GM18526 (cell line): ENCODE results near the gene ITCH.

Experiments
- POLR2A ChIP-seq: IDR thresholded peaks from 3 replicates; pipeline ENCODE4 v1.6.1; 2011; ENCODE audit not compliant: insufficient read length; ENCODE audit errors: extremely low read depth

The ITCH gene

GRCh38 chr20:34547844-34548613, 185.0 kb downstream of the ITCH start:
- no peak for TF ChIP-seq POLR2A

DNA sequence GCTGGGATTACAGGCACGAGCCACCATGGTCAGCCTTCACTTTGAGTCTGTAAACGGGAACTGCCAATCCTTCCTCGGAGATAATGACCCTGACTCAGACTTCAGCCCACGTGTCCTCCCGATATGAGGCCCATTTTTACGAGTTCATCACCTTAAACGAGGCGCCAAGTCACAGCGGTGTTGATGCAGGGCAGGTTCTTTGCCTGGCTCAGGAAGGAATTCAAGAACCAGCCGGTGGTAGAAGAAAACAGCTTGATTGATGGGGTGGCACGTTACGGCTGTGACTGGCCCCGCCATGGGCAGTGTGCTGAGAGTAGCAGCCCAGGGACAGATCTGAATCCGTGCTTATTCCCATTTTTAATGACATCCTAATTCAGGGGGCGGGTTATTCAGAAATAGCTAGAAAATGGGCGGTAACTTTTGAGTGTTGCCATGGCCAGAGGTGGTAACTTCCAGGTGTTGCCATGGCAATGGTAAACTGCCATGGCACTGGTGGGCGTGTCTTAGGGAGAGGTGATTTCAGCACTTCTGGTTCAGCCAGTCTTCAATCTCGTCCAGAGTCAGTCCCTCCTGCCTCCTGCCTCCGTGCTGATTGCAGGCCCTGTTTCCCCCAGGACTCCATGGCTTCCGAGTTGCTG, 186.3 kb downstream of the ITCH start:
- no peak for TF ChIP-seq POLR2A

DNA sequence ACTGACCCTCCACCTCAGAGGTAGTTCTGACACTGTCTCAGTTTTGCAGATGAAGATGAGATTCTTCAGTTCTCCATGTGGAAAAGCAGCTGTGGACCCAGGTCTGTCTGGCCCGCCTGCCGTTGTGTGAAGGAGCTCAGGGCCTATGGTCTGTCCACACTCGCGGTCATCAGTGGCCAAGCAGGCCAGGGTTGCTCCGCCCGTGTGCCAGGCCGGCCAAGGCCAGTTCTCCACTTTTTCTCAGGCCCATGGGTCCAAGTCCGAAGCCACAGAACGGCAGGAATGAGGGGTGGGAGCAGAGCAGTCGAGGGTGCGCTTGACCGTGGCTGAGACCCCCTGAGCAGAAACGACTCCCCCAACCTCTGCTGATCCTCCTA, 186.8 kb downstream of the ITCH start:
- no peak for TF ChIP-seq POLR2A

DNA sequence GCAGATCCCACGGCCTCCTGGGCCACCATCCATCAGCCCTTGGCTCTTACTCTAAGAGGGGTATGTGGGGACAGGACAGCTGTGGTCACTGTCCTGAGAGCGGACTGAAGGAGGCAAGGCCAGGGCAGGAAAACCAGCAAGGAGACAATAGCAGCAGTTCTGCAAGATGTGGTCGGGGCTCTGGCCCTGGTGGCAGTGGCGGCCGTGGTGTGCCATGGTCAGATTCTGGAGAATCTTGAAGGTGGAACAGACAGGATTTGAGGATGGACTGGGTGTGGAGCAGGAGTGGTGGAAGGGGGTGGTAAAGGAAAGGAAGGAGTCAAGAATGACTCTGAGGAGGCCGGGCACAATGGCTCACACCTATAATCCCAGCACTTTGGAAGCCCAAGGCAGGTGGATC, 189.5 kb downstream of the ITCH start:
- TF ChIP-seq POLR2A: no peak

GRCh38 chr20:34553366-34553867, 190.3 kb downstream of the ITCH start:
- TF ChIP-seq POLR2A: no peak

DNA sequence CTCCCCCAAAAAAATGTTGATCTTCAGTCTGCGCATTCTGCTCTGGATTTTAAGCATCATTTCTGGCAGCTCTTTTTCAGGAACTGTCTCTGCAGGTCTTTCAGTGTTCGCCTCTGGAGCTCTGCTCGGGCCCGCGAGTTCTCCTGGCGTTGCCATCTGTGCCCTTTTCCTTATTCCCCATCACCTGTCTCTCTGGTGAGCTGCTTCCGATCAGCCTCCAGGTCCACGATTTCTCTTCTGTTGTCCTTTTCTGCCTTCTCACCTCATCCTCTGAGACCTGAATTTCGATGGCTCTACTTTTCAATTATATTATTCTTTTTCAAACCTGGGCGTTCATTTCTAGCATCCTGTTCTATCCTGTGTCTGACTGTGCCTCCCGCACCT, 194.9 kb downstream of the ITCH start:
- no peak for TF ChIP-seq POLR2A

DNA sequence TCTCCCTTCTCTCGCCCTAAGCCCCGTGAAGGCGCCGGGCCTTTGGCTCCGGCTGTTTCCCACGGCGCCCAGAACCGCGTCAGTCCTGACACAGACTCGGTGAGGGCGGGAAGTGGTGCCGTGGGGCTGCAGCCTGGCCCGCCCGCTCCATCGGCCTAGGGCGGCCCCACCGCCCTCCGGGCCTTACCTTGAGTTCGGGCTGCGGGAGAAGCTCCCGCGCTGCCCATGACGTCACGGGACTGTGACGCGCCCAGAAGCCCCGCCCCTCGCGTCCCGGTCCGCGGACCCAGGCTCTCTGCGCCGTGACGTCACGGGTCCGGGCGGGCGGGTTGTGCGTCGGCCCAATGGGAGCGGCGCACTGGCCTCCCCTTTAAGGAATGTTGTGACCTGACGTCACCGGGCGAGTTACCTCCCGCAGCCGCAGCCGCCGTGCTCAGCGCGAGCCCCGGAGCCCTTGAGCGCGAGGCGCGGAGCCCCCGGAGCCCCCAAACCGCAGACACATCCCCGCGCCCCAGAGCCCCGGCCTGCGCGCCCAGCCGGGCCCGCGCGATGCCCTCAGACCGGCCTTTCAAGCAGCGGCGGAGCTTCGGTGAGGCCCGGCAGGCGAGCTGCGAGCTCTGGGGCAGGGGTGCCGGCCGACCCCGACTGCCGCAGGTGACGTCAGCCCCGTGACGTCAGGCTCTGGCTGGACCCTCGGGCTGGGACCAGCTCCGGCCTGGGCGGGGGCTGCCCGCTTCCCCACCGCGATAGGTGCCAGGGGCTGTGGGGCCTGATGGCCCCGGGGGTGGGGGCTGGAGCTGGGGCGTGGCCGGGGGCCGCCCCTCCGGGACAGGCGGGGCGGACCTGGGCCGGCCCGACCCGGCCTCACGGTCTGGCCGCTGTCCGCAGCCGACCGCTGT, 195.5 kb downstream of the ITCH start, which contains the start of gene MAP1LC3A:
Gene MAP1LC3A, plus strand, starts transcription at position 399 of the 899 bp plus-strand sequence. Its CDS starts 151 bp downstream, at position 550.
- no peak for TF ChIP-seq POLR2A

DNA sequence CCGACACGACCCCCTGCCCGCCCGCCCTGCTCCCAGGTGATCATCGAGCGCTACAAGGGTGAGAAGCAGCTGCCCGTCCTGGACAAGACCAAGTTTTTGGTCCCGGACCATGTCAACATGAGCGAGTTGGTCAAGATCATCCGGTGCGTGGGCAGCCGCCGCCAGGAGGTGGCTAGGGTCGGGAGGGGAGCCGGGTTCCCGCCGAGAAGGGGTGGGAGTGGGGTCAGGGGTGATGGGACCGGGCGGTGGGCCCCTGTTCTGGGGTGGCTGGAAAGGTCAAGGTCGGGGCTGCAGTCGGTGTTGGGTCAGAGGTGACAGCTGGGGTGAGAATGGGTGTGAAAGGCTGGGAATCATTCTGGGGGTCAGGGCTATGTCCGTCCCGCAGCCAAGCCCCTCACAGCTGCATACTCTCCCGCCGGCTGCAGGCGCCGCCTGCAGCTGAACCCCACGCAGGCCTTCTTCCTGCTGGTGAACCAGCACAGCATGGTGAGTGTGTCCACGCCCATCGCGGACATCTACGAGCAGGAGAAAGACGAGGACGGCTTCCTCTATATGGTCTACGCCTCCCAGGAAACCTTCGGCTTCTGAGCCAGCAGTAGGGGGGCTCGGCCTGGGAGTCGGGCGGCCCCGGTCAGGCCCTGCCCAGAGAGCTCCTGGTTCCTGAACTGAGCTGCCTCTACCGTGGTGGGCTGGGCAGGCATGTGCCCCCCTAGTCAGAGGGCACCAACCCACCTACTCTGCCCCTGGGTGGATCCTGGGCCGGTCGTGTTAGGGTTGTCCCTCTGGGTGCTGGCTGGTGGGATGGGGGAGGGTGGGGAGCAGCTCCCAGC, 196.5 kb downstream of the ITCH start:
- TF ChIP-seq POLR2A: no peak

GRCh38 chr20:34560141-34560523, 197.1 kb downstream of the ITCH start:
- TF ChIP-seq POLR2A: no peak

DNA sequence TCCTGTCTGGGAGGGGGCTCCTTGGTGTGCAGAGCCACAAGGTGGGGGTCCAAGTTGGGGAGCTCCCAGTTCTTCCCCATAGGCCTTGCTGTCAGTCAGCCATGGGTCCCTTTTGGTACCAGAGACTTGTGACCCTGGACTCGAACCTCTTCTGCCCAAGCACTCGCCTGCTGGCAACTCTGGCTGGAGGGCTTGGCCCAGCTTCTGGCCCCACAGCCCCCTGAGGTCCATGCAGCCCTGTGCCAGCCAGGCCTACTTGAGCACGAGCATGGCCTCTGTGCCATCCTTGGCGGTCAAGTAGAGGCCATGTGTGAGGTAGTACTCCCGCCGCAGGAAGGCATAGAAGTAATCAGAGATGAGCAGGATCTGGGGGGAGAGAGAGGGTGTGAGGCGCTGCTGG, 197.5 kb downstream of the ITCH start:
- no peak for TF ChIP-seq POLR2A
